GM21619 (cell line): ENCODE measurements around the gene PLIN4.

ENCODE experiments used
- ATAC-seq: cut with Tn5 transposase; IDR thresholded peaks from one replicate; pipeline ENCODE4 v1.9.1; 2021; ENCODE audit not compliant: unreplicated experiment

Gene PLIN4

GRCh38 chr19:4525563-4526002 is 7.3 kb upstream of the PLIN4 start:
- ATAC-seq: no peak

- ATAC-seq: no peak
Observed at GRCh38 chr19:4524808-4525562, 6.7 kb upstream of the PLIN4 start.

GRCh38 chr19:4523306-4524110 is 5.2 kb upstream of the PLIN4 start:
- ATAC-seq: no peak

GRCh38 chr19:4522291-4523002 is 4.2 kb upstream of the PLIN4 start:
- no peak for ATAC-seq

GRCh38 chr19:4521888-4522242 is 3.6 kb upstream of the PLIN4 start:
- ATAC-seq: no peak

GRCh38 chr19:4521170-4521887 is 3.0 kb upstream of the PLIN4 start:
- ATAC-seq: no peak

GRCh38 chr19:4519521-4520277 is 1.4 kb upstream of the PLIN4 start:
- no peak for ATAC-seq

- ATAC-seq: no peak
Observed at GRCh38 chr19:4519172-4519496, 848 bp upstream of the PLIN4 start.

GRCh38 chr19:4517451-4518057 is 732 bp downstream of the PLIN4 start:
- ATAC-seq: no peak

- no peak for ATAC-seq
Observed at GRCh38 chr19:4516939-4517300, 1.4 kb downstream of the PLIN4 start.

GRCh38 chr19:4516199-4516938 is 1.9 kb downstream of the PLIN4 start:
- ATAC-seq: no peak

- ATAC-seq: no peak
Observed at GRCh38 chr19:4515732-4516131, 2.6 kb downstream of the PLIN4 start.

GRCh38 chr19:4513248-4513647 is 5.0 kb downstream of the PLIN4 start:
- no peak for ATAC-seq

GRCh38 chr19:4512070-4512469 is 6.2 kb downstream of the PLIN4 start:
- no peak for ATAC-seq

- no peak for ATAC-seq
Observed at GRCh38 chr19:4511300-4512054, 6.8 kb downstream of the PLIN4 start.

- no peak for ATAC-seq
Observed at GRCh38 chr19:4510435-4511255, 7.6 kb downstream of the PLIN4 start.

- no peak for ATAC-seq
Observed at GRCh38 chr19:4508698-4509097, 9.6 kb downstream of the PLIN4 start.

- ATAC-seq: no peak
Observed at GRCh38 chr19:4507804-4508203, 10.5 kb downstream of the PLIN4 start.
